HG02885 (cell line): ENCODE results near the gene ATR.

Source experiments
- ATAC-seq: cut with Tn5 transposase; IDR thresholded peaks from one replicate; pipeline ENCODE4 v1.9.1; 2021; ENCODE audit warnings: mild to moderate bottlenecking; ENCODE audit not compliant: unreplicated experiment, poor library complexity

ATR gene

GRCh38 chr3:142534543-142534942 is 44.0 kb downstream of the ATR start:
- ATAC-seq, result no peak

DNA sequence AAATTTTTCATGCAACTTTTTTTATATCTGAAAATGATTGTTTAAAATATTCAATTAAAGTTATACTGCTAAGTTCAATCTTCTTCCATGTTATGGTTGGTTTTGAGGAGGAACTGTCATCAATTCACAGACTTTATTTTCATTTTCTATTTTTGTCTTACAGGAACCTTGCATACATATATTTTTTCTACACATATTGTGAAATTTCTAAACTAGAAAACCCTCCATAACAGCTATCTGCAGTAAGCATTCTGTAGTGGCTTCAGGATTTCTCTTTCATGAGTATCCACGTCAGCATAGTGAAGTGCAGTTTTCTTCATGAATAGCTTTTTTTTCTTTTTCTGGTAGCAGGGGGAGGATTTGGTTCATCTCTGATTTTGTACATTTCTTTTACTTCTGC is 48.2 kb downstream of the ATR start:
- no peak for ATAC-seq

DNA sequence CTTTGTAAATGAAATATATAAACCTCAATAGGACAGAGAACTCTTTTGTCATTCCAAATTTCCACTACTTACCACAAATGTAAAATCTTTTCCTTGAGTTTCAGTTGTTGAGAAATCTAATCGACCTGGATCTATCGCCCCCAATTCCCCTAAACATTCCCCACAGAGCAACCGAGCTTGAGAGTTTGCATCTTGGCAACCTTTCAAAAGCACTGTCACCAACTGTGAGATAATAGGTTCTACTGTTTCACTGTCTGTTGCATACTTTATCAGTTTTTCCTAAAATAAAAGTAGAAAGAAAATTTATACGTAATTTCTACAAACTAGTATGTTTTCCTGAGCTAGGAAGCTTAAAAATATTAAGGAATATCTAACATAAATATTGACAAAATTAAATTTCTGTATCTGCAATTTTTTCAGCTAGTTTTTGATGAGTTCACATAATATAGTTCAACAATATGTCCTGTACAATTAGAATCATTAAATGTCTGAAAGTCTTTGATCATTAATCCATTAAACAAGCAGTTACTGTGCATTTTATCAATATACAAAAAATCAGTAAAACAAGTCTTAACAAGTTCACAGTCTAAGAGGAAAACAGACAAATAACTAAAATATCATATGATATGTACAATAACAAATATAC is 54.5 kb downstream of the ATR start:
- no peak for ATAC-seq

DNA sequence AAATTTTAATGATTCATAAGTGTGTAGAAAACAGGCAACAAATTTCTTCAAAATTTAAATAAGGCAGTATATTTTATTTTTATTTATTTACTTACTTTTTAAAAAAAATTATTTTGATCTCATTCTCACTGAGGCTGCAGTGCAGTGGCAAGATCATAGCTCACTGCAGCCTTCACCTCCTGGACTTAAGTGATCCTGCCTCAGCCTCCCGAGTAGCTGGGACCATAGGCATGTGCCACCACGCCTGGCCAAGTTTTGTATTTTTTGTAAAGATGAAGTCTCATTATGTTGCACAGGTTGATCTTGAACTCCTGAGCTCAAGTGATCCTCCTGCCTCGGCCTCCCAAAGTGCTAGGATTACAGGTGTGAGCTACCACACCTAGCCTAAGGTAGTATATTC is 69.5 kb downstream of the ATR start:
- no peak for ATAC-seq

DNA sequence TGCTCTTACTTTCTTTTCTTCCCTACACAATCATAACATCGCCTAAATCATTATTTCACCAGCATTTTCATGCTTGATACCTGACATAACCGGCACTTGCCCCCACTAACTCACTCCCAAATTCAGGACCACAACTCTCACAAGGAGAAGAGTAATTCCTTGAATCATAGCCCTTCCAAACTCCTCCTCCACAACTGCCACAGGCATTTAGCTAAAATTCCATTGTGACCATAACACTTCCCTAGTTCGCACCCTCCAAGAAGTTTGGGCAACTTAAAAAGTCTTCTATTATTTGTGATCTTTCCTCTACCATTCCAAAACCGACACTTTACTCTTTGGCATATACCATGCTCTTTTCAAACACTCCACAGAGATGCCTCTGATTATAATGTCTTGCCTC is 71.3 kb downstream of the ATR start:
- no peak for ATAC-seq

DNA sequence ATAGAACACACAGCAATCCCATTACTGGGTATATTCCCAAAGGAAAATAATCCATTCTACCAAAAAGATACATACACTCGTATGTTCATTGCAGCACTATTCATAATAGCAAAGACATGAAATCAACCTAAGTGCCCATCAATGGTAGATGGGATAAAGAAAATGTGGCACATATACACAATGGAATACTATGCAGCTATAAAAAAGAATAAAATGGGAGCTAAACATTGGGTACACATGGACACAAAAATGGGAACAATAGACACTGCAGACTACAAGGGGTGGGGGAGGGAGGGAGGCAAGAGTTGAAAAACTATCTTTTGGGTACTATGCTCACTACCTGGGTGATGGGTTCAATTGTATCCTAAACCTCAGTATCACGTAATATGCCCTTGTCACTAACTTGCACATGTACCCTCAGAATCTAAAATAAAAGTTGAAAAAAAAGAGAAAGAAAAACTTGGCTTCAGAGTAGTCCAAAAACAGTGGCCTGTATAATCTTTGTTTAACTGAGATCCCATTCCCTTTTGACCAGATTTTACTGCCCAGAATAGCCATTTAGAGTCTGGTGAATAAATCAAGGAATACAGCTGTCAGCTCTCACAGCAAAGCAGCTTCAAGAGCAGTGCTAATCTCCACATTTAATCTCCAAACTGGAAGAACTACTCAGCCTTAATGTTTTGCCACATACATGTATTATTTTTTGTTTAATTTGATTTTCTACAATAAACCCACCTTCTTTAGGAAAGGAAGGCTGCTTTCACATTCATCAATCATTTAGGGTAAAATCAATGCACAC is 76.1 kb downstream of the ATR start:
- ATAC-seq, result no peak

DNA sequence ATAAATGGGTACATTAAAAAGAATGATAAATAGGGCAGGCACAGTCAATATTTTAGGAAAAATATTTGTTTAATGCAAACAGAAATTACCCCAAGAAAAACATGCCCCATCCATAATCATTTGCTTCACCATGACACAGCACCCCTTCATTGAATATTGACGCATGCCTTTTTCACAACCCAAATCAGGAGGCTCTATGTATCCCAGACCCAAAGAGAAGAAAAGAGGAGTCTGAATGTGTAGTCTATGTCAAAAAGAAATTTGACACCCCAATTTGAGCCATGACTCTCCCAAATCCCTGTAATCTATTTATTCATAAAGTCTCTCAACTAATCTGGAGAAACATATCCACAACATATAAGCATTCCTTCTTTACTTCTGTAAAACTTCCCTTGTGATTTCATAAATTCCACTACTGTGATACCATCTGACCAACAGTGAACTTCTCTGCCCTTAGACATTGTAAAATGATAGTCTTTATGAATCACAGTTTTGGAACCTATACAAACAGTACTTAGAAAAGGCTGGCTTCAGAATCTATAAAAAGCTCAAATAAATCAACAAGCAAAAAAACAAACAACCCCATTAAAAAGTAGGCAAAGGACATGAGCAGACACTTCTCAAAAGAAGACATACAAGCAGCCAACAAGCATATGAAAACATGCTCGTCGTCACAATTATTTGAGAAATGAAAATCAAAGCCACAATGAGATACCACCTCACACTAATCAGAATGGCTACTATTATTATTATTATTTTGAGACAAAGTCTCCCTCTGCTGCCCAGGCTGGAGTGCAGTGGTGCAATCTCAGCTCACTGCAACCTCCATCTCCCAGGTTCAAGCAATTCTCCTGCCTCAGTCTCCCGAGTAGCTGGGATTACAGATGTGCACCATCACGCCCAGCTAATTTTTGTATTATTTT is 77.3 kb downstream of the ATR start:
- no peak for ATAC-seq

- no peak for ATAC-seq
Measured at GRCh38 chr3:142500211-142500610, 78.3 kb downstream of the ATR start.

- ATAC-seq, result peak; percentile 69
Measured at GRCh38 chr3:142498397-142499180, 79.9 kb downstream of the ATR start.

DNA sequence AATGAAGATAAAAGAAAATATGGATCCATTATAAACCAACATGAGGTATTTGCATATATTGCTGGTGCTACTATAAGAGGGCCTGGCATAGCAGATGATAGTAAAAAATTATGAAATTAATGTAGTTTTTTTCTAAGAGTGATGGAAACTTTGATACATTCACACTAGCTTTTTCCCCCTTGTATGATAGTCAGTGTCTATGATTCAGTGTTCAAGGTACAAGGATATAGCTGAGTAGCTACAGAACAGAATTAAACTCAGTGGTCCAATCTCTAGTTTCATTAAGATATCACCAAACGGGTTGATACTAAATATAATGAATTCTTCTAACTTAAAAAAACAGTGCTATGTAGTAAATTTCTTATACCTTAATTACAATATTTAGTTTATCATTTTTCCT is 80.8 kb downstream of the ATR start:
- no peak for ATAC-seq

- ATAC-seq, result no peak
Measured at GRCh38 chr3:142495103-142495502, 83.4 kb downstream of the ATR start.

- ATAC-seq, result no peak
Measured at GRCh38 chr3:142492184-142492583, 86.3 kb downstream of the ATR start.

DNA sequence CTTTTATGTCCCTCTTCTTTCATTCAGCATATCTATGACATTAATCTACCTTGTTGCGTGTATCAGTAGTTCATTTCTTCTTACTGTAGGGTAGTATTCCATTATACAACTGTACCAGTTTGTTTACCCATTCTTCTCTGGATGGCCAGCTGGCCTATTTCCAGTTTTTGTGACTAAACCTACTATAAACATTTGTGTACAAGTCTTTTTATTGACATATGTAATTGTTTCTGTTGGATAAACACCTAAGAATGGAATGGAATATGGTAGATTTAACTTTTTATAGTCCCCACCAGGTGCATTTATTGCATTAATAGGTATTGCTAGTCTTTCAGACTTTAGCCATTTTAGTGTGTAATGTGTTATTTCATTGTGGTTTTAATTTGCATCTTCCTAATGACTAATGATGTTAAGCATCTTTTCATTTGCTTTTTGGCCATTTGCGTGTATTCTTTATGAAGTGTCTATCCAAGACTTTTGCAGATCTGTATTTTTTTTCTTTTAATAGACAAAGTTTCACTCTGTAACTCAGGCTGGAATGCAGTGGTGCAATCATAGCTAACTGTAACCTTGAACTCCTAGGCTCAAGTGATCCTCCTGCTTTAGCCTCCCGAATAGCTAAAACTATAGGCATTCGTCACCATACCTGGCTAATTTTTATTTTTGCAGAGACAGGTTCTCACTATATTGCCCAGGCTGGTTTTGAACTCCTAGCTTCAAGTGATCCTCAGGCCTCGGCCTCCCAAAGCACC is 88.8 kb downstream of the ATR start:
- no peak for ATAC-seq

DNA sequence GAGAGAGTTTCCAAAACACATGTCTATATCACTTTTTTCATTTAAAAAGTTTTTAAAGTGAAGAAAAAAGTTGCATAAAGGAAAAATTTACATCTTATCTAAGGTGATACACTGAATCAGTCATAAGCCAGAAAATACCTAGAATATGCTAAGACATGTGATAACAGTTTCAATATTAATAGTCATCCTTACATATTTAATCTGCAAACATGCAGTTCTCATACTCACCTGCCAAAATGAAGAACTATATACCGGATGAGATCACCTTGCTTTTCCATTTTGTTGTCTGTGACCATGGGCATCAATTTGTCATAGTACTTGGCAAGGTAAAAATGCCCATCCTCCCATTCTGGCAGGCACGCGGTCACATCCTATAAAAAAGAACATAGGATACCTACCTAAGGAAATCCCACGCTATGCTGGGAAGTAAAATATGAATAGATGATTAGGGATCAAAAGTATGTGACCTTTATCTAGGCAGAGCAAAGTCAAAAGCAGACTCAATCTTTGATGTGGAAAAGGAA is 93.6 kb downstream of the ATR start:
- no peak for ATAC-seq

GRCh38 chr3:142481196-142481595 is 97.3 kb downstream of the ATR start:
- no peak for ATAC-seq

GRCh38 chr3:142470826-142471225 is 107.7 kb downstream of the ATR start:
- no peak for ATAC-seq

GRCh38 chr3:142468456-142468855 is 110.1 kb downstream of the ATR start:
- no peak for ATAC-seq

GRCh38 chr3:142467768-142468167 is 110.8 kb downstream of the ATR start:
- ATAC-seq, result no peak

DNA sequence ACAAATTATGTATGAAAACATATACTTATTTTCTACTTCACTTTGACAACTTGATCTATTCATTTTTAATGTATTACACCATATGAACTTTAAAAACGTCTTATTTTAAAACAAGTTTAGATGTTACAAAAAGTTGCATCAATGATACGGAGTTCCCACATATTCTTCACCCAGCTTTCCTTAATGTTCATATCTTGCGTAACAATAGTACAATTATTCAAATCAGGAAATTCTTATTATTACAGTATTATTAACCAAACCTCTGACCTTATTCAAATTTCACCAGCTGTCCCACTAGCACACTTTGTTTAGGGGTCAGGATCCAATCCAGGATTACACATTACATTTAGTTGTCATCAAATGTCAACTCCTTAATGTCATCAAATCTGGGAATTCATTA is 117.8 kb downstream of the ATR start:
- no peak for ATAC-seq
